GM21360 (cell line): ENCODE results near the gene ACTR8.

Experiments
- ATAC-seq: cut with Tn5 transposase; IDR thresholded peaks from one replicate; pipeline ENCODE4 v1.9.1; 2021; ENCODE audit warnings: mild to moderate bottlenecking, moderate library complexity; ENCODE audit not compliant: unreplicated experiment

The ACTR8 gene

GRCh38 chr3:53865732-53866499, 16.0 kb downstream of the ACTR8 start:
- no peak for ATAC-seq

GRCh38 chr3:53863145-53863544, 18.8 kb downstream of the ACTR8 start:
- ATAC-seq, result no peak

DNA sequence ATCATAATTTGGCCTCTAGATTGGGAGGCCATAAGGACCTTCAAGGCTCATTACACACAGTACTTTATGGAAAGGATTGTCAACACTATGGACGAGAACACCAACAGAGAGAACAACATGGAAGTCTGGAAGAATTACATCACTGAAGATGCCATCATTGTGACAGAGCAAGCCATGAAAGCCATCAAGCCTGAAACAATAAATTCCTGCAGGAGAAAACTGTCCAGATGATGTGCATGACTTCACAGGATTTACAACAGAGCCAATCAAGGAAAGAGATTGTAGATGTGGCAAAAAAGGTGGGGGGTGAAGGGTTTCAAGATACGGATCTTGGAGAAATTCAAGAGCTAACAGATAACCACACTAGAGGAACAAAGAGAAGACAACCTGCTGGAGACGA, 19.7 kb downstream of the ACTR8 start:
- ATAC-seq, result no peak

GRCh38 chr3:53860196-53860595, 21.8 kb downstream of the ACTR8 start:
- ATAC-seq, result no peak

DNA sequence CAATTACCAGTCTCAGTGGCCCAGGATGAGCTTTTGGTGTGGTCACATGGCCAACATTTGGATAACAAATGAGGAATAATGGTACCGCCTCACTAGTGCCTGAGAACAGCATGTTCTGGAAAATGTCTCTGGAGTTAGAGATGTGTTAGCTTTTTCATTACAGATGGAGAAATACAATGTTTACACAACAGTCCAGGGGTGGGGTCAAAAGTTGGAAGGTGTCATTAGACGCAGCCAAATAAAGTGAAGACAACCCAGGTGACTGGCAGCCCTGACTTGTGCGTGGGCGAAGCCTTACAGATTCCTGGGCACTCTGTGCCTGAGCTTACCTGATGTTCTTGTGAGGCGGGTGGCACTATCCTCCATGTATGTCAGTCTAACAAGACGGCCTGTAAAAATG, 22.8 kb downstream of the ACTR8 start:
- no peak for ATAC-seq

DNA sequence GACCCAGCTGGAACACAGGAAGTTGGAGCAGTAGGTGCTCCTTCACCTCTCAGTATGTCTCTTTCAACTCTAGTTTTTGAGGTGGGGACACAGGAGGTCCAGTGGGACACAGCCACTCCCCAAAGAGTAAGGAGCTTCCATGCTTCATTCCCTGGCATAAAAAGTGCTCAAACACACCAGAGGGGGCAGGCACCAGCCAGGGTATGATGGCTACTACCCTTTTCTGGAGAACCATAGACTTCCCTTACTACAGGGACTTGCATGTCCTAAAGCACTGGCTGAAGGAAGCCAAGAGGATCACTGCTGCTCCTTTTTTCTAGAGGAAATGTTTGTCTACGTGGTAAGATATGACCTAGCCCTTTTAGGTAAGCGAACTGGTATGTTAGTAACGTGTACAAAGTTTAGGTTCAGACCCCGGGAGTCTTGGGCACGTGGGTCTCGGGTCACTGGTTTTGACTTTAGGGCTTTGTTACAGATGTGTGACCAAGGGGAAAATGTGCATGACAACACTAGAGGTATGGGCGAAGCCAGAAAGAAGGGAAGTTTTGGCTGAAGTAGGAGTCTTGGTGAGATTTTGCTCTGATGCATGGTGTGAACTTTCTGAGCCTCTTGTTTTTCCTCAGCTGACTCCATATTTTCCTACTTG, 23.7 kb downstream of the ACTR8 start:
- no peak for ATAC-seq

DNA sequence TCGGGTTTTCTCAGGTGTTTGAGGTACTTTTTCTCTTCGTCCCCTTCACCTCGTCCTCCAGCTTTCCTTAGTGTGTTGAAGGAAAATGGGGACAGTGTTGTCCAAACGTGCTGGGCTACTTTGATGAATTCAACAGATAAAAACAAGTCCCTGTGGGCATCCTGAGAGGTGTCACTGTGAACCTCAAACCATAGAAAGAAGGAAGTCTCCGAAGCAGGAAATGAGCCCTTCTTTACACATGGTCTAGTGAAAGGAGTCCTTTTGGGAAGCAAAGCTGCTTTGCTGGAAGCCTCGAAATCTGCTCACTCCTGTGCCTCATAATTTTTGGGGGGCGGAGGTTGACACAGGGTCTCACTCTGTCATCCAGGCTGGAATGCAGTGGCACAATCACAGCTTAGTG, 25.0 kb downstream of the ACTR8 start:
- ATAC-seq, result no peak

DNA sequence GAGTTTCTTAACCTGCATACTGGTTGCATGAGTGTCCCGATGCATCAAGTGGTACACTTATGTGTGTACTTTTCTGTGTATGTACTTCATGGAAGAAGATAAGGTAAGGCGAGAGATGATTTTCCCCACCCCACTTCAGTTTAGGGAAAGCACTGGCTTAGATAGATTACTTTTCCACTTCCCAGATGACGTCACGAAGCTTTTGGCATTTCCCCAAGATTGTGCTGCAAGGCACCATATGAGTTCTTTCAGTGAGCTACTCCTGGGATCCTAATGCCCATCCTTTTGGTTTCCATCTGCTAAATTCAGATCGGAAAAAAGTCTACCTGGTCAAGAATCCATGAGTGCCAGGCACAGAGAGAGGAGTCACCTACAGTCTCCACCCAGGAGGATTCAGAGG, 31.1 kb downstream of the ACTR8 start:
- ATAC-seq, result no peak

DNA sequence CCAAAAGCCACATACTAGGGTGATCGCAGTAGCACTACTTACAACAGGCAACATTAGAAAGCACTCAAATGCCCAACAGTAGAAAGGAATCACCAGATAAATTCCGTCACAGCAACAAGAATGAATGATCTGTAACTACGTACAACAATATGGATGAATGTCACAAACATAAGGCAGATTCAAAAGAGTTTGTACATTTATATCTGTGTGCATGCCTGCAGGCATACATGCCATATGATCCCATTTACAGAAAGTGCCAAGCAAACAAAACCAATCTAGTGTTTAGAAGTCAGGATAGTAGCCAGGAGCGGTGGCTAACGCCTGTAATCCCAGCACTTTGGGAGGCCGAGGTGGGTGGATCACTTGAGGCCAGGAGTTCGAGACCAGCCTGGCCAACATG, 32.0 kb downstream of the ACTR8 start:
- ATAC-seq, result no peak

GRCh38 chr3:53846851-53847155, 35.1 kb downstream of the ACTR8 start:
- ATAC-seq, result no peak

- ATAC-seq, result peak; percentile 60
These were observed 35.7 kb downstream of the ACTR8 start, which contains the start of the genes CHDH and IL17RB for GRCh38 chr3:53846134-53846850. TSS of gene CHDH (minus strand) at chr3:53846419. CDS start at chr3:53824008, 22,411 bp downstream. TSS of gene IL17RB (plus strand) at chr3:53846568. CDS start at chr3:53846589, 21 bp downstream.

DNA sequence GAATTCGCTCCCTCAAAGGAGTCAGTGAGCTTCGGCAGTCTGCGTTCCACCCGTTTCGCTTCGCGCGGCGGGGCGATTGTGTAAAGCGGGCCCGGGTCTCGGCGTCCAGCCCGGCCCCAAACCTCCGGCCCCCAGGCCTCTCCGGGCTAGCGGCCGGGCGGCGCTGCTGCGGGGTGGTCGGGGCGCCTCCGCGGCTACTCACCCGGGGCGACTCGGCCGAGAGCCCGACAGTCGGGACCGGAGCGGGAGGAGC, 36.1 kb downstream of the ACTR8 start:
- no peak for ATAC-seq

- peak; percentile 11 for ATAC-seq
These were observed 36.7 kb downstream of the ACTR8 start for GRCh38 chr3:53845103-53845880.

DNA sequence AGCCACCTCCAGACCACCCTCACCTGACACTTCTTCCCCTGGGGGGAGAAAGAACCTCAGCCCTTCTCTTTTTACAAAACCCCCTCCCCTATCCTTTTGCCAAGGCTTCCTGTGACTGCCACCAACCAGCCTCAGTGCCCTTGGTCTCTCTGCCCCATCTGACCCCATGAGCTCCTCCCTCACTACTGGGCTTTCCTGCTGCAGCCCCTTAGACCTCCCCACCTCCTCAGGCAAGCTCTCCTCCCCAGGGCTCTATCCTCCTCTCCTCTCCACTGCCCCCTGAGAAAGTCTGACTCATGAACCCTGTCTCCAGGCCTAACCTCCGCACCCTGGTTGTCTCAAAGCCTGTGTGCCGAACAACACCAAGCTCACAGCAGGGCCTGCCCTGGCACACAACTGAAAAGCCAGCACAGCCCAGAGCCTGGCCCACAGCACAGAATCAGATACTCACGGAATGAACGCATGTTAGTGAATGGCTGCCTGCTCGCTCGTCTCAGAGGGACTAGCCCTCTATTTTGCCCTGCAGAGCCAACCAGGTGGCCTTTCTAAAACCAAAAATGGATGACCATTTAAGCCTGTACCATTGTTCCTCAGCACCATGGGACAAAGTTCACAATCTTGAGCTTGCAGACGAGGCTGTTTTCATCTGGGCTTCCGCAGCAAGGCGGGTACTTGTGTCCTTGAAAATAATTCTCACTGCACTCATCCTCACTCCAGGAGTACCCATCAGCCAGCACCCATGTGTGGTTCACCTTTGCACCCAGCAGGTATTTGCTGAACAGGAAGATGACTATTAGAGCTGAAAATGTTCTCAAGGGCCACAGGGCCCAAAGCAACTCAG, 37.5 kb downstream of the ACTR8 start:
- no peak for ATAC-seq

GRCh38 chr3:53843195-53844177, 38.5 kb downstream of the ACTR8 start:
- no peak for ATAC-seq

- ATAC-seq, result no peak
These were observed 39.3 kb downstream of the ACTR8 start for GRCh38 chr3:53842436-53843194.

DNA sequence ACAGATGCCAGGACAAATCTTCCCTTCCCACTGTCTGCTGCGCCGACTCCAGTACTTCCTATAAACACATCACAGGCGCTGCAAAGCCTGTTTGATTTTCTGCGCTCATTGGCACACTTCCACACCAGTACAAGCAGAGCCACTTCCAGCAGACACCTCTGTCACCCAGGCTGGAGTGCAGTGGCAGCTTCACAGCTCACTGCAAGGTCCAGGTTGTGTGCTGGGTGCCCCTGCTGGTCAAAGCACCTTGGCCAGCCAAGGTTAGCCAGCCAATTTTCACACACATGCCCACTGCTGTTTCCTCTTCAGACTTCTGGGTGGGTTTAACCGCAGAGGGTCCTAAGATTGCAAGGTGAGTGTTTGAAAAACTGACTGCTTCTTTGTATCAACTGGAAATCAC, 40.7 kb downstream of the ACTR8 start:
- ATAC-seq, result no peak

- no peak for ATAC-seq
These were observed 44.6 kb downstream of the ACTR8 start for GRCh38 chr3:53837331-53837730.
